ENCODE measurements around the gene FAM184A. TPM values are rescaled to one million over a fixed set of nuclear protein-coding genes. Genes with fewer than 3 reads are reported as not detected.
A peak's percentile ranks its signal among the peaks of the same experiment; 100 is the strongest.

FAM184A gene
- total and polyA plus RNA-seq, 9 of the 15 experiments (the other 6 are each of a cell fraction or from before 2014, with no cell fraction given): 6.4 to 18.7 (median 13.1) TPM

GRCh38 chr6:118934461-118935330 is 143.8 kb downstream of the FAM184A start, which contains the start of gene MCM9 (continued):
- peak; percentile 38 to 67; a peak in 1 of 4 replicates for TF ChIP-seq NONO (IDR thresholded peaks at IDR 0.05; ENCODE audit: low read depth in 2 of 2, low read length in 1 of 2)
- TF ChIP-seq DACH1 (IDR thresholded peaks at IDR 0.05; ENCODE audit: partially characterized antibody): no peak
- no peak for TF ChIP-seq JUNB (CRISPR knock-in tag; conservative IDR thresholded peaks at IDR 0.05)
- TF ChIP-seq RBM14 (IDR thresholded peaks at IDR 0.05; ENCODE audit: borderline replicate concordance, insufficient read depth, low read depth, low read length): no peak
- TF ChIP-seq PCBP1 (IDR thresholded peaks at IDR 0.05; ENCODE audit: low read depth, low read length, poor library complexity, severe bottlenecking): no peak
- TF ChIP-seq ZNF140 (CRISPR knock-in tag; IDR thresholded peaks at IDR 0.05): no peak
- TF ChIP-seq XRCC5 (IDR thresholded peaks at IDR 0.05; ENCODE audit: low read depth, low read length): 0 out of 2 replicates have a peak, but pooled peaks have one; percentile 41
- TF ChIP-seq EGR1 (conservative IDR thresholded peaks at IDR 0.05): peak; percentile 85
- TF ChIP-seq STAT6 (CRISPR knock-in tag; IDR thresholded peaks at IDR 0.05): peak; percentile 64; the same call in 1 of the 2 replicates
- TF ChIP-seq MITF (IDR thresholded peaks at IDR 0.05): no peak
- TF ChIP-seq ZNF592 (IDR thresholded peaks at IDR 0.05): peak; percentile 64
- TF ChIP-seq TEAD1 (CRISPR knock-in tag; IDR thresholded peaks at IDR 0.05): 0 out of 4 replicates have a peak, but pooled peaks have one; percentile 12 to 30
- TF ChIP-seq ZSCAN32 (CRISPR knock-in tag; IDR thresholded peaks at IDR 0.05): no peak
- no peak for TF ChIP-seq SMC3 (conservative IDR thresholded peaks at IDR 0.05; ENCODE audit: insufficient read depth, low read depth, low read length)
- TF ChIP-seq TEAD4 (IDR thresholded peaks at IDR 0.05; ENCODE audit: low read length): peak; percentile 48; the same call in 1 of the 2 replicates
- no peak for TF ChIP-seq TEAD4 (CRISPR knock-in tag; IDR thresholded peaks at IDR 0.05; ENCODE audit: borderline replicate concordance)

Measured in K562 (cell line).